ENCODE data around the gene PTCH2. TPM values are rescaled to one million over a fixed set of nuclear protein-coding genes. Genes with fewer than 3 reads are reported as not detected.

The PTCH2 gene
- total and polyA plus RNA-seq, 11 donors = 0.19 to 0.85 (median 0.37) TPM; not detected in 1

DNA sequence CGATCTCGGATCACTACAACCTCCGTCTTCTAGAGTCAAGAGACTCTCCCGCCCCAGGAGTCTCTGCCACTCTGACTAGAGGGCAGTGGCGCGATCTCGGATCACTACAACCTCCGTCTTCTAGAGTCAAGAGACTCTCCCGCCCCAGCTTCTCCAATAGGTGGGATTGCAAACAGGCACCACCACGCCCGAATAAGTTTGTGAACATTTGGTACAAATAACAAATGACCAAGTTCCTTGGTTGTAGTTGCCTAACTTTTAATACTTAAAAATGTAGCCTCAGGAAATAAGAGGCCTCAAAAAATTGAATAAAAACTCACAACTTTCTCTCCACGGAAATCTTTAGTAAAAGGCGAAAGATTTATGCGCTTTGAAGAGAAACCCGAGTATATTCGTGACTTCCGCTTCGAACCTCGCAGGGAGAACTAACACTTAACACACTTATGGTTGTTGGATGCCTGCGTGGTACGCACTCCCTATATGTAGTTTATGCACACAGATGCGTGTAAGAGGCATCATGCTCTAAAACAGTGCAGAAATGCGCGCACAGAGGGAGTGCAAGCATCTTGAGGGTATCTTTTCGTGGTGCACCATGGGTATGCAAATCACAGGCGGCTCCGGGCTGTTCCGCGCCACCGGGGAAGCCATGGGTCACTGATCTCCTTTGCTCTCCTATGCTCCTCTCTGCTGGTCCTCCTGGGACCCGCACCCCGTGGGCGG is 23.3 kb downstream of the PTCH2 start:
- peaks cover 0 to 33% (median 15%) of the 10 kb centered on the region in 12 donors for H3K4me1 ChIP-seq
- no peaks in the 10 kb centered on the region for H3K27me3 ChIP-seq
- intact Hi-C loops (cut with DNase I) = loop anchor here in 4 of 10 donors (2.0 to 10.0 kb wide), 3 partner anchors 19 to 85 kb away; partner anchors contain the start of genes PLK3 (in 2 of the 4), KIF2C (in 1 of the 4) and RNU5D-1 (in 1 of the 4)
- 0 to 4% (median 1%) methylated on average over 22 to 33 of the region's 33 CpGs for WGBS, 4 donors
- peak; percentile 89 to 93 (median 89) for ATAC-seq
- peaks cover 0 to 15% (median 4%) of the 10 kb centered on the region in 9 donors for H3K36me3 ChIP-seq
- peak; percentile 82 to 90 (median 85) for DNase-seq
- H3K27ac ChIP-seq = peak overlapping the region; percentile 85 to 100 (median 94)
- peak overlapping the region; percentile 32 to 79 (median 64) for H3K4me3 ChIP-seq
- no peaks in the 10 kb centered on the region for H3K9me3 ChIP-seq
- TF ChIP-seq POLR2A (IDR thresholded peaks at IDR 0.05) = peak; percentile 52 to 61
- TF ChIP-seq, protein P1, sequence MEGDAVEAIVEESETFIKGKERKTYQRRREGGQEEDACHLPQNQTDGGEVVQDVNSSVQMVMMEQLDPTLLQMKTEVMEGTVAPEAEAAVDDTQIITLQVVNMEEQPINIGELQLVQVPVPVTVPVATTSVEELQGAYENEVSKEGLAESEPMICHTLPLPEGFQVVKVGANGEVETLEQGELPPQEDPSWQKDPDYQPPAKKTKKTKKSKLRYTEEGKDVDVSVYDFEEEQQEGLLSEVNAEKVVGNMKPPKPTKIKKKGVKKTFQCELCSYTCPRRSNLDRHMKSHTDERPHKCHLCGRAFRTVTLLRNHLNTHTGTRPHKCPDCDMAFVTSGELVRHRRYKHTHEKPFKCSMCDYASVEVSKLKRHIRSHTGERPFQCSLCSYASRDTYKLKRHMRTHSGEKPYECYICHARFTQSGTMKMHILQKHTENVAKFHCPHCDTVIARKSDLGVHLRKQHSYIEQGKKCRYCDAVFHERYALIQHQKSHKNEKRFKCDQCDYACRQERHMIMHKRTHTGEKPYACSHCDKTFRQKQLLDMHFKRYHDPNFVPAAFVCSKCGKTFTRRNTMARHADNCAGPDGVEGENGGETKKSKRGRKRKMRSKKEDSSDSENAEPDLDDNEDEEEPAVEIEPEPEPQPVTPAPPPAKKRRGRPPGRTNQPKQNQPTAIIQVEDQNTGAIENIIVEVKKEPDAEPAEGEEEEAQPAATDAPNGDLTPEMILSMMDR (IDR thresholded peaks at IDR 0.05) = peak in 3 of 12 donors; percentile 8 to 26 (median 10)

DNA sequence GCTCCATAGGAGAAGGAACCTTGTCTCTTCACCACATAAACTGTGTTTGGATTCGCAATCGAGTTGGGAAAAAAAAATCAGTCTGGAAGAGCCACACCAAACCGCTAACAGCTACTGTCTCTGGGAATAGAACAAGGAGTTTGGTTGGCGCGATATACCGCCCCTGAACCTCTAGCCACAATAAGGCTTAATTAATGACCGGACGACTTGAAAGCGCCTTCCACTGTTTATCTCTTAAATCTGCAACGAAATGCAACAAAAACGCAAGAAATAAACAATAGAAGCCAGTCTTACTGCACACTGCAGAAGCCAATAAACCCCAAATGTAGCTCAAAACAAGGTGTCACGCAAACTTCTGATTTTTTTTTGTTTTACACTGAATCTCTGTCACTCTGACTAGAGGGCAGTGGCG is 23.9 kb downstream of the PTCH2 start:
- WGBS, 4 donors = 1 to 7% (median 3%) methylated on average over 13 of the region's 13 CpGs
- peak overlapping the region in 11 of 12 donors; percentile 32 to 79 (median 64) for H3K4me3 ChIP-seq
- intact Hi-C loops (cut with DNase I) = loop anchor here in 1 of 10 donors (10.0 kb wide), 1 partner anchor 84 kb away; the partner anchor contains the start of genes KIF2C and RNU5D-1
- DNase-seq (peak in 2 of 5 donors; percentile 17 to 19), ATAC-seq (peak in 3 of 4 donors; percentile 2 to 14 (median 3))
- H3K27ac ChIP-seq = peak overlapping the region; percentile 85 to 100 (median 94)
- no peaks in the 10 kb centered on the region for H3K27me3 ChIP-seq
- H3K9me3 ChIP-seq = no peaks in the 10 kb centered on the region
- H3K4me1 ChIP-seq = peaks cover 0 to 38% (median 17%) of the 10 kb centered on the region in 12 donors
- TF ChIP-seq, protein P1 (IDR thresholded peaks at IDR 0.05) = peak in 2 of 12 donors; percentile 7 to 17
- TF ChIP-seq POLR2A (IDR thresholded peaks at IDR 0.05) = no peak
- H3K36me3 ChIP-seq = peaks cover 0 to 18% (median 5%) of the 10 kb centered on the region in 9 donors

DNA sequence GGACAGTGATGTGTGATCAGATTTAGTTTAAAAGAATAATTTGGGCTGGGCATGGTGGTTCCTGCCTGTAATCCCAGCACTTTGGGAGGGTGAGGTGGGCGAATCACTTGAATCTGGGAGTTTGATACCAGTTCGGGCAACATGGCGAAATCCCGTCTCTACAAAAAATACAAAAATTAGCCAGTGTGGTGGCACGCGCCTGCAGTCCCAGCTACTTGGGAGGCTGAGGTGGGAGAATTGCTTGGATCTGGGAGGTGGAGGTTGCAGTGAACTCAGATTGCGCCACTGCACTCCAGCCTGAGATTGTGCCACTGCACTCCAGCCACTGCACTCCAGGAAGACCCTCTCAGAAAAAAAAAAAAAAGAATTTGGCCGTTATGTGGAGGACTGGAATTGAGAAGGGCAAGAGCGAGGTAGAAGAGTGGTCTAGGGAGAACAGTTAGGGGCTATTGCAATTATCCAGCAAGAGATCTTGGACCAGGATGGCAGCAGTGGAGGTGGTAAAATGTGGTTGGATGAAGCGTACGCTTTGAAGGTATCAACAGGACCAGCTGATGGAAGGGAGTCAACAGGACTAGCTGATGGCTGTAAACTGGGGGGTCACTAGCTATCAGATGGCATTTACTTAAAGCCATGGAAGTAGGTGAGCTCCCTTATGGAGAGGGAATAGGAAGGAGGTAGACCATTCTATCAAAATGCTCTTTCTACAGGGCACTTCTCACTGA is 25.1 kb downstream of the PTCH2 start:
- intact Hi-C loops (cut with DNase I) = loop anchor here in 1 of 10 donors (10.0 kb wide), 1 partner anchor 83 kb away; the partner anchor contains the start of genes KIF2C and RNU5D-1
- no peaks in the 10 kb centered on the region for H3K9me3 ChIP-seq
- H3K4me3 ChIP-seq = peak overlapping the region in 1 of 12 donors; percentile 73
- DNase-seq = peak in 3 of 5 donors; percentile 9 to 23 (median 16)
- peak overlapping the region in 3 of 12 donors; percentile 90 to 99 (median 92) for H3K27ac ChIP-seq
- H3K36me3 ChIP-seq = peaks cover 0 to 18% (median 5%) of the 10 kb centered on the region in 9 donors
- WGBS, 4 donors = 95 to 96% (median 95%) methylated on average over 11 of the region's 11 CpGs
- H3K4me1 ChIP-seq = peaks cover 0 to 48% (median 25%) of the 10 kb centered on the region in 12 donors
- no peak for ATAC-seq
- TF ChIP-seq, protein P1 (IDR thresholded peaks at IDR 0.05) = no peak
- TF ChIP-seq POLR2A (IDR thresholded peaks at IDR 0.05) = no peak
- H3K27me3 ChIP-seq = no peaks in the 10 kb centered on the region
